ENCODE results near the gene RBPJ.

DNA sequence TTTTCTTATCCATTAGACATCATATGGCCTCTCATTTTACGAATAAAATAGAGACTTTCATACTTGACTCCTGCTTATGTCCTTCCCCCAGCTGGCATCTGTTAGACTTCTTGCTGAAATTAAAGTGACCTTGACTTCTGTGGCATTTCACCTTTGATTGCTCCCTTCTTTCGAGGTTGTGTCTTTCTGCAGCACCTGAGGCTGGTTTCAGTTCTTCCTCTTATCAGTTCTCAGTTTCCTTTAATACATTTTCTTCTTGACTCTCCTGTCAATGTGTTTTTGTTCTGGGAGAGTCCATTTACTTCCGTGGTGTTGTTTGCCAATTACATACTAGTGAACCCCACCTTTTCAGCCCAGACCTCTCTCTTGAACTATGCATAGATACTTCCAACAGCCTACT, 81.6 kb downstream of the RBPJ start:
- TF ChIP-seq, protein P1, sequence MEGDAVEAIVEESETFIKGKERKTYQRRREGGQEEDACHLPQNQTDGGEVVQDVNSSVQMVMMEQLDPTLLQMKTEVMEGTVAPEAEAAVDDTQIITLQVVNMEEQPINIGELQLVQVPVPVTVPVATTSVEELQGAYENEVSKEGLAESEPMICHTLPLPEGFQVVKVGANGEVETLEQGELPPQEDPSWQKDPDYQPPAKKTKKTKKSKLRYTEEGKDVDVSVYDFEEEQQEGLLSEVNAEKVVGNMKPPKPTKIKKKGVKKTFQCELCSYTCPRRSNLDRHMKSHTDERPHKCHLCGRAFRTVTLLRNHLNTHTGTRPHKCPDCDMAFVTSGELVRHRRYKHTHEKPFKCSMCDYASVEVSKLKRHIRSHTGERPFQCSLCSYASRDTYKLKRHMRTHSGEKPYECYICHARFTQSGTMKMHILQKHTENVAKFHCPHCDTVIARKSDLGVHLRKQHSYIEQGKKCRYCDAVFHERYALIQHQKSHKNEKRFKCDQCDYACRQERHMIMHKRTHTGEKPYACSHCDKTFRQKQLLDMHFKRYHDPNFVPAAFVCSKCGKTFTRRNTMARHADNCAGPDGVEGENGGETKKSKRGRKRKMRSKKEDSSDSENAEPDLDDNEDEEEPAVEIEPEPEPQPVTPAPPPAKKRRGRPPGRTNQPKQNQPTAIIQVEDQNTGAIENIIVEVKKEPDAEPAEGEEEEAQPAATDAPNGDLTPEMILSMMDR (IDR thresholded peaks at IDR 0.05; ENCODE audit: low read length) = no peak
- no peak for TF ChIP-seq EZH2 (optimal IDR thresholded peaks at IDR 0.05; ENCODE audit: low read depth, low read length)

Data from MM.1S (cell line).